OCI-LY1 (cell line): ENCODE measurements around the gene BORCS8.

Experiments used
- EZH2 ChIP-seq: fragments of 200-600 bp; sonication (generic), shearing (Covaris generic); IDR thresholded peaks from 2 replicates; pipeline ENCODE4 v1.8.0; 2017; ENCODE audit warnings: borderline replicate concordance, mixed run types, mild to moderate bottlenecking, antibody characterized with exemption, low read length, moderate library complexity, mixed read lengths
- TF ChIP-seq, protein P1 (sequence below): fragments of 200-600 bp; sonication (generic), shearing (Covaris generic); IDR thresholded peaks from 2 replicates; pipeline ENCODE4 v1.5.1; 2017; ENCODE audit warnings: mild to moderate bottlenecking, antibody characterized with exemption, low read length, moderate library complexity, mixed read lengths

DNA sequence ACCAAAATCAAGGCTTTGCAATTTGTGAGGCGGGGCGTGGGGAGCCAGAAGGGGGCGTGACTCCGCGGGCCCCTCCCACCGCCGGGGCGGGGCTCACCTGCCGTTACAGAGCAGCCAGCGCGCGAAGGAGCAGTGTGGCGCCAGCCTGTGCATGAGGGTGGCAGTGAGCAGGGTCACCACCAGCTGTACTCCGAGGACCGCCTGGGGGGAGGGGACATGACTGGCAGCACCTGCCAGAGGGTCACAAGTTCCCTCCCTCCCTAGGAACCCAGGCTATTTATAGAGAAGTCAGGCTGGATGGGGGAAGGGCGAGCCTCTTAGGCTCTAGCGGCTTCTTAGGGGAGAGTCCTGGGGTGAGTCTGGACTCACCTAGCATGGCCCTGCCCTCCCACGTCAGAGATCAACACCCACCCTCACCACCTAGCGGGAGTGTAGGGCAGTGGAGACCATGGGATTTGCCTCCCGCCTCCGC is 57.2 kb downstream of the BORCS8 start:
- TF ChIP-seq, protein P1, sequence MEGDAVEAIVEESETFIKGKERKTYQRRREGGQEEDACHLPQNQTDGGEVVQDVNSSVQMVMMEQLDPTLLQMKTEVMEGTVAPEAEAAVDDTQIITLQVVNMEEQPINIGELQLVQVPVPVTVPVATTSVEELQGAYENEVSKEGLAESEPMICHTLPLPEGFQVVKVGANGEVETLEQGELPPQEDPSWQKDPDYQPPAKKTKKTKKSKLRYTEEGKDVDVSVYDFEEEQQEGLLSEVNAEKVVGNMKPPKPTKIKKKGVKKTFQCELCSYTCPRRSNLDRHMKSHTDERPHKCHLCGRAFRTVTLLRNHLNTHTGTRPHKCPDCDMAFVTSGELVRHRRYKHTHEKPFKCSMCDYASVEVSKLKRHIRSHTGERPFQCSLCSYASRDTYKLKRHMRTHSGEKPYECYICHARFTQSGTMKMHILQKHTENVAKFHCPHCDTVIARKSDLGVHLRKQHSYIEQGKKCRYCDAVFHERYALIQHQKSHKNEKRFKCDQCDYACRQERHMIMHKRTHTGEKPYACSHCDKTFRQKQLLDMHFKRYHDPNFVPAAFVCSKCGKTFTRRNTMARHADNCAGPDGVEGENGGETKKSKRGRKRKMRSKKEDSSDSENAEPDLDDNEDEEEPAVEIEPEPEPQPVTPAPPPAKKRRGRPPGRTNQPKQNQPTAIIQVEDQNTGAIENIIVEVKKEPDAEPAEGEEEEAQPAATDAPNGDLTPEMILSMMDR, result peak; percentile 13; the same call in 1 of the 2 replicates
- TF ChIP-seq EZH2, result no peak
